ENCODE measurements around the gene AMOTL1.

Gene AMOTL1

GRCh38 chr11:94862926-94863880 is 95.0 kb downstream of the AMOTL1 start:
- no peak for DNase-seq
- H3K27me3 ChIP-seq (ENCODE audit: insufficient read depth, low read depth, severe bottlenecking) = no peaks in the 10 kb centered on the region
- H3K36me3 ChIP-seq = peaks cover 86% of the 10 kb centered on the region
- H3K27ac ChIP-seq = no peak overlapping the region
- H3K9me3 ChIP-seq (ENCODE audit: severe bottlenecking) = no peaks in the 10 kb centered on the region
- TF ChIP-seq CTCF (IDR thresholded peaks at IDR 0.05; ENCODE audit: low read depth, low read length) = no peak
- H3K4me3 ChIP-seq (ENCODE audit: low read depth, low read length) = no peak overlapping the region

- H3K27me3 ChIP-seq (ENCODE audit: insufficient read depth, low read depth, severe bottlenecking) = no peaks in the 10 kb centered on the region
- H3K9me3 ChIP-seq (ENCODE audit: severe bottlenecking) = no peaks in the 10 kb centered on the region
- no peak overlapping the region for H3K27ac ChIP-seq
- H3K4me3 ChIP-seq (ENCODE audit: low read depth, low read length) = no peak overlapping the region
- H3K36me3 ChIP-seq = peaks cover 85% of the 10 kb centered on the region
- DNase-seq = no peak
- TF ChIP-seq CTCF (IDR thresholded peaks at IDR 0.05; ENCODE audit: low read depth, low read length) = no peak
Observed at GRCh38 chr11:94864506-94865045, 96.4 kb downstream of the AMOTL1 start.

GRCh38 chr11:94866231-94866822 is 98.2 kb downstream of the AMOTL1 start:
- TF ChIP-seq CTCF (IDR thresholded peaks at IDR 0.05; ENCODE audit: low read depth, low read length) = no peak
- Histone ChIP-seq H3K9me3 (ENCODE audit: severe bottlenecking) (no peaks in the 10 kb centered on the region), H3K27ac (no peak overlapping the region), H3K4me3 (ENCODE audit: low read depth, low read length) (no peak overlapping the region), H3K27me3 (ENCODE audit: insufficient read depth, low read depth, severe bottlenecking) (no peaks in the 10 kb centered on the region), H3K36me3 (peaks cover 84% of the 10 kb centered on the region)
- no peak for DNase-seq

- Histone ChIP-seq H3K27me3 (ENCODE audit: insufficient read depth, low read depth, severe bottlenecking) (no peaks in the 10 kb centered on the region), H3K36me3 (peaks cover 85% of the 10 kb centered on the region), H3K4me3 (ENCODE audit: low read depth, low read length) (no peak overlapping the region), H3K27ac (no peak overlapping the region), H3K9me3 (ENCODE audit: severe bottlenecking) (no peaks in the 10 kb centered on the region)
- TF ChIP-seq CTCF (IDR thresholded peaks at IDR 0.05; ENCODE audit: low read depth, low read length) = no peak
- no peak for DNase-seq
Observed at GRCh38 chr11:94866936-94867795, 99.0 kb downstream of the AMOTL1 start.

GRCh38 chr11:94868468-94868867 is 100.3 kb downstream of the AMOTL1 start:
- no peak overlapping the region for H3K27ac ChIP-seq
- H3K36me3 ChIP-seq = peaks cover 88% of the 10 kb centered on the region
- H3K9me3 ChIP-seq (ENCODE audit: severe bottlenecking) = no peaks in the 10 kb centered on the region
- no peak for DNase-seq
- no peak for TF ChIP-seq CTCF (IDR thresholded peaks at IDR 0.05; ENCODE audit: low read depth, low read length)
- no peaks in the 10 kb centered on the region for H3K27me3 ChIP-seq (ENCODE audit: insufficient read depth, low read depth, severe bottlenecking)
- H3K4me3 ChIP-seq (ENCODE audit: low read depth, low read length) = no peak overlapping the region
